Body of pancreas (tissue), 4 donors: ENCODE data around the gene ATXN1.

ENCODE experiments used
- CTCF ChIP-seq, 7 experiments: fragments of 450-650 bp in 4 of 7; fragments of 200-600 bp in 3 of 7; sonication (generic) in 3 of 7; IDR thresholded peaks; one replicate each; pipeline ENCODE4 v1.5.1; 2016 to 2019; ENCODE audit warnings: antibody characterized with exemption in 7 of 7
- POLR2A ChIP-seq, 3 donors: fragments of 450-650 bp; IDR thresholded peaks; one replicate each; pipeline ENCODE4 v1.6.1; 2016; ENCODE audit warnings: antibody characterized with exemption in 3 of 3, mild to moderate bottlenecking in 2 of 3

DNA sequence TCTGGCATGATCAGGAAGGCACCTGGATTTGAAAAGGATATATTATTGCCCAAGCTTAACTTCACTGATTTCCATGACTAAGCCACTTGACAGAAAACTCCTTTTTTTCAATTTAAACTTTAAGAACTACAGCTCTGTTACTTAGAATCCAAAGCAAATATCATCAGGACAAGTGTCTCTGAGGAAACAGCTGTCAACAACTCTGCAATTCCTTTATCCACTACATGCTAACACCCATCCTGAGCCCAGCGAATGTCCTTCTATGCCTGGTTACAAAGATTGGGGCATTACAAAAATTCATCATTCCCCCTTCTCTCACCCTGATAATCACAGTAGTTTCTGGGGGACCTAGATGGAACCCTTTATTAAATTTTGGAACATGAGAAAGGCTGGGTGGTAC lies 386.1 kb downstream of the ATXN1 start:
- TF ChIP-seq CTCF (IDR thresholded peaks at IDR 0.05) (no peak), POLR2A (IDR thresholded peaks at IDR 0.05) (no peak)
